ENCODE results near the gene FNBP1L. TPM values are rescaled to one million over a fixed set of nuclear protein-coding genes. Genes with fewer than 3 reads are reported as not detected.

Gene FNBP1L
- total and polyA plus RNA-seq, 3 donors from 2014 or later, result 21.9 to 54.4 (median 46.5) TPM

DNA sequence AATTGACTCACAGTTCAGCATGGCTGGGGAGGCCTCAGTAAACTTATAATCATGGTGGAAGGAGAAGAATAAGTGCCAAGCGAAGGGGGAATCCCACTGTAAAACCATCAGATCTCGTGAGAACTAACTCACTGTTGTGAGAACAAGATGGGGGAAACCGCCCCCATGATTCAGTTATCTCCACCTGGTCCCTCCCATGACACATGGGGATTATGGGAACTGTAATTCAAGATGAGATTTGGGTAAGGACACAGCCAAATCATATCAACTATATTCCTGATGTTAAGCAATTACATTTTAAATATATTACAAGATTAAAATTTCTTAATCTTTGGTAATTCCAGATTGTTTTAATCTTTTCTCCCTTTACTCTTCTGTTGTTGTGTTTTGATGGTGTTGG lies 55.2 kb downstream of the FNBP1L start:
- Histone ChIP-seq H3K36me3 (ENCODE audit: low read depth, missing control alignments) (no peaks in the 10 kb centered on the region), H3K4me1 (no peaks in the 10 kb centered on the region), H3K9me3 (no peaks in the 10 kb centered on the region), H3K27ac (no peak overlapping the region), H3K4me3 (no peak overlapping the region), H3K27me3 (no peaks in the 10 kb centered on the region)
- intact Hi-C loops (cut with DNase I; ENCODE audit: low total_unique reads), result no loop called here
- WGBS, 2 donors, result 87 to 92% methylated on average over 3 of the region's 3 CpGs
- no peak for DNase-seq
- TF ChIP-seq, protein P1, sequence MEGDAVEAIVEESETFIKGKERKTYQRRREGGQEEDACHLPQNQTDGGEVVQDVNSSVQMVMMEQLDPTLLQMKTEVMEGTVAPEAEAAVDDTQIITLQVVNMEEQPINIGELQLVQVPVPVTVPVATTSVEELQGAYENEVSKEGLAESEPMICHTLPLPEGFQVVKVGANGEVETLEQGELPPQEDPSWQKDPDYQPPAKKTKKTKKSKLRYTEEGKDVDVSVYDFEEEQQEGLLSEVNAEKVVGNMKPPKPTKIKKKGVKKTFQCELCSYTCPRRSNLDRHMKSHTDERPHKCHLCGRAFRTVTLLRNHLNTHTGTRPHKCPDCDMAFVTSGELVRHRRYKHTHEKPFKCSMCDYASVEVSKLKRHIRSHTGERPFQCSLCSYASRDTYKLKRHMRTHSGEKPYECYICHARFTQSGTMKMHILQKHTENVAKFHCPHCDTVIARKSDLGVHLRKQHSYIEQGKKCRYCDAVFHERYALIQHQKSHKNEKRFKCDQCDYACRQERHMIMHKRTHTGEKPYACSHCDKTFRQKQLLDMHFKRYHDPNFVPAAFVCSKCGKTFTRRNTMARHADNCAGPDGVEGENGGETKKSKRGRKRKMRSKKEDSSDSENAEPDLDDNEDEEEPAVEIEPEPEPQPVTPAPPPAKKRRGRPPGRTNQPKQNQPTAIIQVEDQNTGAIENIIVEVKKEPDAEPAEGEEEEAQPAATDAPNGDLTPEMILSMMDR (IDR thresholded peaks at IDR 0.05), result no peak
- TF ChIP-seq POLR2A (IDR thresholded peaks at IDR 0.05), result no peak

DNA sequence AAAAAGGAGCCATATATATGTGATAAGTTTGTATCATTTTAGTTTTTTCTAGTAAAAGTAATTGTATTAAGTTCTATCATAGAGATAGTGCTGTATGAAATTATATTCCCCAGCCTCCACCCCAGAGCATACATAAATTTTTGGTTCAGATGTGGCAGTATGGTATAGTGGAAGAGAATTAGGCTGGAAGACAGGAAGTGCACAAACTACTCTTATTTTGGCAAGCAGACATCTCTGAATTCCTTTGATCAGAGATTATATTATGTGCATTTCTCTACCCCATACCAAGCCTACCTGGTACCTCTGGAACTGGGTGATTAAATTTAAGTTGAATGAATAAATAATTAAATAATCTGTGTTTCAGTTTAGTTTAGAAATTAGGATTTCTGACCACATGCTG lies 55.9 kb downstream of the FNBP1L start:
- no peak for DNase-seq
- H3K9me3 ChIP-seq, result no peaks in the 10 kb centered on the region
- H3K4me1 ChIP-seq, result no peaks in the 10 kb centered on the region
- intact Hi-C loops (cut with DNase I; ENCODE audit: low total_unique reads), result no loop called here
- no peak overlapping the region for H3K4me3 ChIP-seq
- no peaks in the 10 kb centered on the region for H3K36me3 ChIP-seq (ENCODE audit: low read depth, missing control alignments)
- H3K27me3 ChIP-seq, result no peaks in the 10 kb centered on the region
- TF ChIP-seq, protein P1 (IDR thresholded peaks at IDR 0.05), result no peak
- H3K27ac ChIP-seq, result no peak overlapping the region

DNA sequence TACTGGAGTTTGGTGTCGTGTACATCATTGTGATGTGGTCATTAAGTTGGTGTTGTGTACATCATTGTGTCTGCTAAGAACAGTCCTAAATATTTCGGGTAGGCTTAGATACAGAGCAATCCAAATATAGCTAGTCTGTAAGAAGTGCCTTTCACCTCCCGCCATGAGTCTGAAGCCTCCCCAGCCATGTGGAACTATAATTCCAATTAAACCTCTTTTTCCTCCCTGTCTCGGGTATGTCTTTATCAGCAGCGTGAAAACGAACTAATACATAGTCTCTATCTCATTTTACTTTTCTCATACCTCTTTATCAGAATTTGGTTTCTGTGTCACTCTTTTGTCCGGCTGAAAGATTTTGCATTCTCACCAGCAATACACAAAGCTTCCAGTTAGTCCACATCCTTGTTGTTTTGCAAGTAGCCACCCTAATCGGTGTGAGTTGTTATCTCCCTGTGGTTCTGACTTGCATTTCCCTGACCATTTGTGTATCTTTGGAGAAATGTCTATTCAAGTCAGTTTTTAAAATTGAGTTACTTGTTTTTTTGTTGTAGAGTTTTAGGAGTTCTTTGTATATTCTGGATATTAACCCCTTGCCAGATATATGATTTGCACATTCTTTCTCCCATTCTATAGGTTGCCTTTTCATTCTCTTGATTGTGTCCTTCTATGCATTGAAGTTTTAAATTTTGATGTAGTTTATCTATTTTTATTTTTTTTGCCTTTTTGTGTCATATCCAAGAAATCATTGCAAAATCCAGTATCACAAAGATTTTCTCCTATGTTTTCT lies 56.5 kb downstream of the FNBP1L start:
- peak; percentile 28 for DNase-seq
- WGBS, 2 donors, result 62 to 83% methylated on average over 8 of the region's 8 CpGs
- no peak for TF ChIP-seq POLR2A (IDR thresholded peaks at IDR 0.05)
- TF ChIP-seq, protein P1 (IDR thresholded peaks at IDR 0.05), result no peak

DNA sequence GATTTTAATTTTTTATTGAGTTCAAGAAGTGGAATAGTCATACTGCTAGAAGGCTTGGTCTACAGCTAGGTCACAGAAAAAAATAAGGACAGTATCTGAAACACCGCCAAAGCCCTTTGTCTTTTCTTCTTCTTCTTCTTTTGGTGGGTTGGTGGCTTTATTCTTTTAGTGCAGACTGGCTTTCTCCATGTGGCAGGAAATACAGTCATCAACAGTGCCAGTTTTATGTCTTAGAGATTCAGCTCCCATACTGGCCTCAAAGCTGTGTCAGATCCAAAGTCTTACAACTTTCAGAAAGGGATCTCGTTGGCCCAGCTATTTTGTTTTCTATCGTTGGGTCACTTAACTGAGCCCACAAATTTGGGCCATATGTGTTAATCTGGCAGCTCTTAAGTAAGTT lies 58.2 kb downstream of the FNBP1L start:
- TF ChIP-seq, protein P1 (IDR thresholded peaks at IDR 0.05), result no peak
- TF ChIP-seq POLR2A (IDR thresholded peaks at IDR 0.05), result no peak
- no peak for DNase-seq
- Histone ChIP-seq H3K36me3 (ENCODE audit: low read depth, missing control alignments) (no peaks in the 10 kb centered on the region), H3K4me3 (no peak overlapping the region), H3K27me3 (no peaks in the 10 kb centered on the region), H3K9me3 (no peaks in the 10 kb centered on the region), H3K27ac (no peak overlapping the region), H3K4me1 (no peaks in the 10 kb centered on the region)
- intact Hi-C loops (cut with DNase I; ENCODE audit: low total_unique reads), result no loop called here
- WGBS, 2 donors, result 86 to 95% methylated on average over 3 of the region's 3 CpGs

More for the DNA sequence above, 56.5 kb downstream of the FNBP1L start:
- Histone ChIP-seq H3K4me3 (no peak overlapping the region), H3K27me3 (no peaks in the 10 kb centered on the region), H3K9me3 (no peaks in the 10 kb centered on the region), H3K36me3 (ENCODE audit: low read depth, missing control alignments) (no peaks in the 10 kb centered on the region), H3K4me1 (no peaks in the 10 kb centered on the region), H3K27ac (no peak overlapping the region)
- intact Hi-C loops (cut with DNase I; ENCODE audit: low total_unique reads), result no loop called here

DNA sequence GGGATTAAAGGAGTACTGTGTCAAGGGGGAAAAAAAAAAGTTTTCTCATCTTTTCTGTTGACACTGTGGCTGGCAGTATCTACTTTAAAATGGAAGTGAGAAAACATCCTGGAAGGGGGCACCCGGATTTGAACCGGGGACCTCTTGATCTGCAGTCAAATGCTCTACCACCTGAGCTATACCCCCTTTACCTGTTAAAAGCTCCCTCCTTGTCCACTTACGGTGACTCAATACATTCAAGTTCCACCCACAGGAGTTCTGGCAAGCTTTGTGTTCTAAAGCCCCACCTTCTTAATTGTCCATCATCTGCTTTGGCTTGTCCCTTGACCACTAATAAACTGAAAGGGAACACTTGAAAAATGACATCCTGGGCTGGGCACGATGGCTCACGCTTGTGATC lies 68.2 kb downstream of the FNBP1L start:
- intact Hi-C loops (cut with DNase I; ENCODE audit: low total_unique reads), result no loop called here
- Histone ChIP-seq H3K27me3 (no peaks in the 10 kb centered on the region), H3K4me3 (no peak overlapping the region), H3K9me3 (no peaks in the 10 kb centered on the region), H3K4me1 (no peaks in the 10 kb centered on the region), H3K27ac (no peak overlapping the region), H3K36me3 (ENCODE audit: low read depth, missing control alignments) (no peaks in the 10 kb centered on the region)
- DNase-seq, result no peak
- WGBS, 2 donors, result 87 to 90% methylated on average over 5 of the region's 5 CpGs
- TF ChIP-seq POLR2A (IDR thresholded peaks at IDR 0.05), result no peak
- TF ChIP-seq, protein P1 (IDR thresholded peaks at IDR 0.05), result no peak

All from testis (tissue), 3 donors.